ENCODE results near the gene TMEM203.
"Not testable (repeated sequence)": the region's sequence is repeated elsewhere in the genome, so short reads cannot be mapped to it uniquely, and the experiment has no call there.

The TMEM203 gene

GRCh38 chr9:137241490-137242268, 36.2 kb upstream of the TMEM203 start:
- DNase-seq, result peak; percentile 75

- peak; percentile 97 for DNase-seq
Measured at GRCh38 chr9:137240841-137241489, 35.5 kb upstream of the TMEM203 start, which contains the start of gene TUBB4B. TUBB4B (plus strand) TSS chr9:137241287; CDS start chr9:137241361, 74 bp downstream.

GRCh38 chr9:137240318-137240840, 34.9 kb upstream of the TMEM203 start:
- DNase-seq, result peak; percentile 75

- DNase-seq, result not testable (repeated sequence)
Measured at GRCh38 chr9:137239541-137240200, 34.2 kb upstream of the TMEM203 start.

GRCh38 chr9:137237759-137238726, 32.6 kb upstream of the TMEM203 start:
- DNase-seq, result no peak

GRCh38 chr9:137236936-137237421, 31.5 kb upstream of the TMEM203 start:
- no peak for DNase-seq

GRCh38 chr9:137236238-137236935, 30.9 kb upstream of the TMEM203 start:
- peak; percentile 92 for DNase-seq

GRCh38 chr9:137235424-137236237, 30.2 kb upstream of the TMEM203 start:
- DNase-seq, result no peak

- no peak for DNase-seq
Measured at GRCh38 chr9:137234758-137235423, 29.4 kb upstream of the TMEM203 start.

- DNase-seq, result no peak
Measured at GRCh38 chr9:137234055-137234697, 28.7 kb upstream of the TMEM203 start.

- DNase-seq, result no peak
Measured at GRCh38 chr9:137233143-137233980, 27.9 kb upstream of the TMEM203 start.

- DNase-seq, result no peak
Measured at GRCh38 chr9:137232510-137232909, 27.1 kb upstream of the TMEM203 start.

- DNase-seq, result no peak
Measured at GRCh38 chr9:137232101-137232500, 26.7 kb upstream of the TMEM203 start.

- DNase-seq, result no peak
Measured at GRCh38 chr9:137231372-137232039, 26.1 kb upstream of the TMEM203 start.

- no peak for DNase-seq
Measured at GRCh38 chr9:137230705-137231371, 25.4 kb upstream of the TMEM203 start, which contains the start of gene SLC34A3. SLC34A3 (plus strand) TSS chr9:137230901; CDS start chr9:137231703, 802 bp downstream.

- no peak for DNase-seq
Measured at GRCh38 chr9:137229903-137230704, 24.7 kb upstream of the TMEM203 start.

Data from activated naive CD4-positive, alpha-beta T cell treated with Interleukin-2 at 50 U/mL for 16 hours (primary cell).